ENCODE measurements around the gene PDHB. TPM values are rescaled to one million over a fixed set of nuclear protein-coding genes. Genes with fewer than 3 reads are reported as not detected.
A peak's percentile ranks its signal among the peaks of the same experiment; 100 is the strongest.

PDHB gene
- total and polyA plus RNA-seq, 2 experiments from 2014 or later: 108 to 119 TPM

DNA sequence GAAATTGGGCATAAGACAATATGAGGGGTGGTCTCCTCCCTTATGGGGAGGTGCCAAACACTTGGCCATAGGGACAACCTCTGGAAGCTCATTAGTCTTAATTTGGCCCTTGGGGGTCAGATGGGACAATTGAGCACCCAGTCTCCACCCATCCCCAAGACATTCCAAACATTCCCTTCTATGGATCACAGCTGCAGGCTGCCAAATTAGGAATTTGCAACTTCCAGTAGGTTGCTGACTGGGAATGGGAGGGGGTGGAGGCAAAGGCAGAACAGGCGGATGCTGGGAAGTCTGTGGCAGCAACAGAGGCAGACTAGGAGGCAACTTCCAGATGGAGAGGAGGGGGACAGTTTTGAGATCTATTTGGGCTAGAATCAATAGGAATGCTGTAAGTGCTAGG lies 1.4 kb upstream of the PDHB start:
- H3K4me1 ChIP-seq (ENCODE audit: insufficient read depth): peaks cover 29% of the 10 kb centered on the region
- H2AFZ ChIP-seq: peak overlapping the region; percentile 63
- peaks cover 26% of the 10 kb centered on the region for H3K79me2 ChIP-seq (ENCODE audit: insufficient read depth)
- no peak overlapping the region for H3K9ac ChIP-seq
- TF ChIP-seq EZH2 (IDR thresholded peaks at IDR 0.05; ENCODE audit: insufficient read depth, poor library complexity, severe bottlenecking) (no peak), EZH2phosphoT487 (IDR thresholded peaks at IDR 0.05; ENCODE audit: insufficient read depth, low read depth) (no peak)
- H3K4me2 ChIP-seq (ENCODE audit: unreplicated experiment): peak overlapping the region; percentile 14
- H3K27me3 ChIP-seq (replicated peaks; ENCODE audit: insufficient read depth): no peaks in the 10 kb centered on the region
- DNase-seq: peak; percentile 76
- H3K9me3 ChIP-seq (ENCODE audit: low read depth): no peaks in the 10 kb centered on the region
- 50 to 72% methylated on average over 1 of the region's 1 CpG for WGBS, 2 experiments (ENCODE audit: low coverage in 1 of 2, low lambda C conversion rate in 2 of 2, missing lambda C conversion rate in 2 of 2)
- in situ Hi-C loops (cut with MboI): no loop called here
- H3F3A ChIP-seq (ENCODE audit: insufficient read depth): peaks cover 15% of the 10 kb centered on the region; the same call in 1 of the 2 replicates
- no peaks in the 10 kb centered on the region for H4K20me1 ChIP-seq (ENCODE audit: insufficient read depth)
- H3K4me3 ChIP-seq: no peak overlapping the region
- H3K27ac ChIP-seq: peak overlapping the region; percentile 17
- peaks cover 17% of the 10 kb centered on the region for H3K36me3 ChIP-seq (ENCODE audit: low read depth)
- no peaks in the 10 kb centered on the region for H3K9me2 ChIP-seq (ENCODE audit: insufficient read depth)

DNA sequence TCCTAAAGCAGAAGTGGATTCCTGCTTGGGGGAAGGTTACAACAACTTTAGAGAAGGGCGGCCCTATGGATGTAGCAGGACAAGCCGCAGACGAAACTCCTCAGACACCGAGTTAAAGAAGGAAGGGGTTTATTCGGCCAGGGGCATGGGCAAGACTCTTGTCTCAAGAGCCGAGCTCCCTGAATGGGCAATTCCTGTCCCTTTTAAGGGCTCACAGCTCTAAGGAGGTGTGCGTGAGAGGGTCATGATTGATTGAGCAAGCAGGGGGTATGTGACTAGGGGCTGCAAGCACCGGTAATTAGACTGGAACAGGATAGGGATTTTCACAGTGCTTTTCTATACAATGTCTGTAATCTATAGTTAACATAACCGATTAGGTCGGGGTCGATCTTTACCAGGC lies 879 bp upstream of the PDHB start:
- Histone ChIP-seq H3K36me3 (ENCODE audit: low read depth) (peaks cover 22% of the 10 kb centered on the region), H3K9me2 (ENCODE audit: insufficient read depth) (no peaks in the 10 kb centered on the region), H3K4me3 (no peak overlapping the region), H3F3A (ENCODE audit: insufficient read depth) (peaks cover 19% of the 10 kb centered on the region; the same call in 1 of the 2 replicates), H2AFZ (0 out of 2 replicates have a peak overlapping the region, but pooled peaks have one; percentile 63), H3K4me1 (ENCODE audit: insufficient read depth) (peaks cover 30% of the 10 kb centered on the region), H3K4me2 (ENCODE audit: unreplicated experiment) (peak overlapping the region; percentile 47), H3K9me3 (ENCODE audit: low read depth) (no peaks in the 10 kb centered on the region), H3K9ac (no peak overlapping the region), H3K79me2 (ENCODE audit: insufficient read depth) (peaks cover 26% of the 10 kb centered on the region), H3K27me3 (replicated peaks; ENCODE audit: insufficient read depth) (no peaks in the 10 kb centered on the region), H4K20me1 (ENCODE audit: insufficient read depth) (no peaks in the 10 kb centered on the region), H3K27ac (peak overlapping the region; percentile 17; the same call in 1 of the 2 replicates)
- DNase-seq: no peak
- in situ Hi-C loops (cut with MboI): no loop called here
- TF ChIP-seq EZH2phosphoT487 (IDR thresholded peaks at IDR 0.05; ENCODE audit: insufficient read depth, low read depth) (no peak), EZH2 (IDR thresholded peaks at IDR 0.05; ENCODE audit: insufficient read depth, poor library complexity, severe bottlenecking) (no peak)
- 96 to 99% methylated on average over 11 of the region's 11 CpGs for WGBS, 2 experiments (ENCODE audit: low coverage in 1 of 2, low lambda C conversion rate in 2 of 2, missing lambda C conversion rate in 2 of 2)

DNA sequence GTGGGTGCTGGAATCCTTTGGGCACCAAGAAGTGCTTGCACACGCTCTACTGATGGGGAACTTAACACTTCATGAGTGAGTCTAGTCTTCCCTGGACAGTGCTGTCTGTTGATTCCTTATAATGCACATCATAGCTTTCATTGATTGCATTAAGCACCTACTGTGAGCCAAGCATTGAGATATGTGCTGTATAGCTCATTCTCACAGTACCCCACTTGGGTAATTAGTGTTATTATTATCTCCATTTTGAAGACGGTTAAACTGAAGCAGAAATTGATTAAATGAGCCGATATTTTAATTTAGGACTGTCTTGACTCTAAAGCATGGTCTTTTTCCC lies 504 bp upstream of the PDHB start:
- DNase-seq: no peak
- Histone ChIP-seq H3K4me1 (ENCODE audit: insufficient read depth) (peaks cover 30% of the 10 kb centered on the region), H3K9ac (no peak overlapping the region), H4K20me1 (ENCODE audit: insufficient read depth) (no peaks in the 10 kb centered on the region), H3F3A (ENCODE audit: insufficient read depth) (peaks cover 22% of the 10 kb centered on the region; the same call in 1 of the 2 replicates), H3K9me2 (ENCODE audit: insufficient read depth) (no peaks in the 10 kb centered on the region), H2AFZ (peak overlapping the region; percentile 71), H3K79me2 (ENCODE audit: insufficient read depth) (peaks cover 26% of the 10 kb centered on the region), H3K9me3 (ENCODE audit: low read depth) (no peaks in the 10 kb centered on the region), H3K4me3 (peak overlapping the region; percentile 85), H3K27me3 (replicated peaks; ENCODE audit: insufficient read depth) (no peaks in the 10 kb centered on the region), H3K36me3 (ENCODE audit: low read depth) (peaks cover 26% of the 10 kb centered on the region), H3K4me2 (ENCODE audit: unreplicated experiment) (peak overlapping the region; percentile 47), H3K27ac (peak overlapping the region; percentile 42)
- in situ Hi-C loops (cut with MboI): no loop called here
- TF ChIP-seq EZH2 (IDR thresholded peaks at IDR 0.05; ENCODE audit: insufficient read depth, poor library complexity, severe bottlenecking) (no peak), EZH2phosphoT487 (IDR thresholded peaks at IDR 0.05; ENCODE audit: insufficient read depth, low read depth) (no peak)
- WGBS, 2 experiments (ENCODE audit: low coverage in 1 of 2, low lambda C conversion rate in 2 of 2, missing lambda C conversion rate in 2 of 2): 75 to 78% methylated on average over 3 of the region's 3 CpGs

DNA sequence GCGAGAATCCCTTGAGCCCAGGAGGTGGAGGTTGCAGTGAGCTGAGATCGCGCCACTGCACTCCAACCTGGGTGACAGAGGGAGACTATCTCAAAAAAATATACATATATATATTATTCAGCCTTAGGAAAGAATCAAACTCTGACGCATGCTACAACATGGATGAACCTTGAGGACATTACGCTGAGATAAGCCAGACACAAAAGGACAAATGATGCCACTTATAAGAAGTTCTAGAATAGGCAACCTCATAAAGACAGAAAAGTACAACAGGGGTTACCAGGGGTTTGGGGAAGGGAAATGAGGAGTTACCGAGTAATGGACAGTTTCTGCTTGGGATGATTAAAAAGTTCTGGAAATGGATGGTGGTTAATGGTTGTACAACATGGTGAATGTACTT lies 727 bp downstream of the PDHB start:
- DNase-seq: peak; percentile 34
- no peaks in the 10 kb centered on the region for H4K20me1 ChIP-seq (ENCODE audit: insufficient read depth)
- H3K9me2 ChIP-seq (ENCODE audit: insufficient read depth): no peaks in the 10 kb centered on the region
- peaks cover 26% of the 10 kb centered on the region for H3K79me2 ChIP-seq (ENCODE audit: insufficient read depth)
- in situ Hi-C loops (cut with MboI): no loop called here
- no peaks in the 10 kb centered on the region for H3K27me3 ChIP-seq (replicated peaks; ENCODE audit: insufficient read depth)
- H3K27ac ChIP-seq: peak overlapping the region; percentile 63
- H3K9me3 ChIP-seq (ENCODE audit: low read depth): no peaks in the 10 kb centered on the region
- peak overlapping the region; percentile 76 for H2AFZ ChIP-seq
- H3K4me2 ChIP-seq (ENCODE audit: unreplicated experiment): peak overlapping the region; percentile 94
- no peak for TF ChIP-seq EZH2phosphoT487 (IDR thresholded peaks at IDR 0.05; ENCODE audit: insufficient read depth, low read depth)
- TF ChIP-seq EZH2 (IDR thresholded peaks at IDR 0.05; ENCODE audit: insufficient read depth, poor library complexity, severe bottlenecking): no peak
- H3K4me1 ChIP-seq (ENCODE audit: insufficient read depth): peaks cover 30% of the 10 kb centered on the region
- peak overlapping the region; percentile 86 for H3K9ac ChIP-seq
- peaks cover 35% of the 10 kb centered on the region for H3F3A ChIP-seq (ENCODE audit: insufficient read depth)
- H3K4me3 ChIP-seq: peak overlapping the region; percentile 85
- H3K36me3 ChIP-seq (ENCODE audit: low read depth): peaks cover 38% of the 10 kb centered on the region
- 45 to 55% methylated on average over 6 of the region's 6 CpGs for WGBS, 2 experiments (ENCODE audit: low coverage in 1 of 2, low lambda C conversion rate in 2 of 2, missing lambda C conversion rate in 2 of 2)

DNA sequence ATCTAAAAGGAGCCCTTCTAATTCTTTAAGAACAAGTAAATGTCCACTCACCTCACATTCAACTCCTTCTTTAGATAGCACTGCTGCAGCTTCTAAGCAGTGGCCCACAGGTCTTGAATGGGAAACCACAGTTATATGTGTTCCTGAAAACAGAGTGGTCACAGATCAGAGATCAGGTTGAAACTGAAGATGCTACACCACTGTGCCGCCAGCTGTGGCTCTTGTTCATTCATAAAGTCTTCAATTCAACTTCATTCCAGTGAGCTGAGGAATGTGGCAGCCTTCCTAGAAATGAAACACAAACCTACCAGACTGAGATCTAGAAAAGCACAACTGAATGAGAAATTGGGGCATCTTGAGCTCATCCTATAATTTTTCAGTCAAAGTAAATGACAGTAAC lies 4.0 kb downstream of the PDHB start:
- in situ Hi-C loops (cut with MboI): no loop called here
- H3K4me1 ChIP-seq (ENCODE audit: insufficient read depth): peaks cover 20% of the 10 kb centered on the region
- peaks cover 48% of the 10 kb centered on the region for H3F3A ChIP-seq (ENCODE audit: insufficient read depth)
- H4K20me1 ChIP-seq (ENCODE audit: insufficient read depth): no peaks in the 10 kb centered on the region
- H3K9ac ChIP-seq: no peak overlapping the region
- no peaks in the 10 kb centered on the region for H3K9me3 ChIP-seq (ENCODE audit: low read depth)
- no peak overlapping the region for H3K27ac ChIP-seq
- H3K79me2 ChIP-seq (ENCODE audit: insufficient read depth): peaks cover 26% of the 10 kb centered on the region
- H3K4me2 ChIP-seq (ENCODE audit: unreplicated experiment): no peak overlapping the region
- DNase-seq: peak; percentile 54
- TF ChIP-seq EZH2phosphoT487 (IDR thresholded peaks at IDR 0.05; ENCODE audit: insufficient read depth, low read depth): no peak
- TF ChIP-seq EZH2 (IDR thresholded peaks at IDR 0.05; ENCODE audit: insufficient read depth, poor library complexity, severe bottlenecking): no peak
- H3K4me3 ChIP-seq: no peak overlapping the region
- no peaks in the 10 kb centered on the region for H3K9me2 ChIP-seq (ENCODE audit: insufficient read depth)
- no peaks in the 10 kb centered on the region for H3K27me3 ChIP-seq (replicated peaks; ENCODE audit: insufficient read depth)
- H3K36me3 ChIP-seq (ENCODE audit: low read depth): peaks cover 64% of the 10 kb centered on the region
- WGBS, 2 experiments (ENCODE audit: low coverage in 1 of 2, low lambda C conversion rate in 2 of 2, missing lambda C conversion rate in 2 of 2): 0% methylated on average over 1 of the region's 1 CpG
- H2AFZ ChIP-seq: no peak overlapping the region

Measured in GM23248 (cell line).